Measurements from ENCODE around the gene ELMO1. TPM values are rescaled to one million over a fixed set of nuclear protein-coding genes. Genes with fewer than 3 reads are reported as not detected.

The ELMO1 gene
- total and polyA plus RNA-seq, 2 of the 13 experiments (the other 11 are each of a cell fraction or from before 2014, with no cell fraction given): 0.11 to 0.17 TPM

- WGBS (ENCODE audit: low lambda C conversion rate): 60% methylated on average over 6 of the region's 6 CpGs
- CTCF ChIA-PET (ENCODE audit: low intra/inter-chr PET ratio, low total read pairs): no interaction called here
- intact Hi-C loops (cut with micrococcal nuclease; ENCODE audit: unreplicated experiment): loop anchor here (5.0 to 10.0 kb wide), 3 partner anchors 33 to 70 kb away; no protein-coding TSS in a partner anchor
Observed at GRCh38 chr7:37104822-37105518, 343.7 kb downstream of the ELMO1 start.

More at GRCh38 chr7:37104822-37105518, 343.7 kb downstream of the ELMO1 start:
- no peak overlapping the region for H3K4me2 ChIP-seq (ENCODE audit: low read depth, low read length)
- no peak overlapping the region for H3K4me3 ChIP-seq (replicated peaks in 1 of 3; ENCODE audit: insufficient read depth in 1 of 3, low read depth in 2 of 3, low read length in 3 of 3)
- FAIRE-seq: no peak
- no peaks in the 10 kb centered on the region for H3K36me3 ChIP-seq (replicated peaks in 1 of 2; ENCODE audit: control insufficient read depth in 1 of 2, insufficient read depth in 2 of 2, low read length in 2 of 2)
- in situ Hi-C loops (cut with HindIII; ENCODE audit: extremely low pct_ligation_motif_present, low pct_unique_long_range_greater_than_20kb): no loop called here
- H3K79me2 ChIP-seq (ENCODE audit: insufficient read depth, low read length): no peaks in the 10 kb centered on the region
- no peak overlapping the region for H3K9ac ChIP-seq (ENCODE audit: insufficient read depth, low read depth, low read length)
- H3K4me1 ChIP-seq (ENCODE audit: insufficient read depth, low read length): peaks cover 59% of the 10 kb centered on the region
- BruUV-seq (replicated peaks): no TSS peak
- no peak overlapping the region for H3K27ac ChIP-seq (ENCODE audit: extremely low read length, insufficient read depth, low read length)
- no peaks in the 10 kb centered on the region for H3K9me3 ChIP-seq (ENCODE audit: low read length)
- TF ChIP-seq ZKSCAN8 (CRISPR knock-in tag; IDR thresholded peaks at IDR 0.05; ENCODE audit: borderline replicate concordance) (no peak), ZNF652 (CRISPR knock-in tag; IDR thresholded peaks at IDR 0.05; ENCODE audit: borderline replicate concordance, low read depth) (no peak), ATF5 (CRISPR knock-in tag; IDR thresholded peaks at IDR 0.05; ENCODE audit: low read depth) (no peak), TFDP1 (CRISPR knock-in tag; IDR thresholded peaks at IDR 0.05; ENCODE audit: borderline replicate concordance) (no peak), GTF3A (CRISPR knock-in tag; conservative IDR thresholded peaks at IDR 0.05) (no peak), MED8 (CRISPR knock-in tag; IDR thresholded peaks at IDR 0.05; ENCODE audit: insufficient replicate concordance) (no peak), ATF4 (CRISPR knock-in tag; IDR thresholded peaks at IDR 0.05) (no peak), KAT8 (CRISPR knock-in tag; IDR thresholded peaks at IDR 0.05) (no peak), SIN3B (IDR thresholded peaks at IDR 0.05; ENCODE audit: low read length) (no peak), BCL6 (CRISPR knock-in tag; IDR thresholded peaks at IDR 0.05) (no peak), KAT2B (IDR thresholded peaks at IDR 0.05; ENCODE audit: borderline replicate concordance, low read depth, low read length) (no peak), MIER2 (CRISPR knock-in tag; IDR thresholded peaks at IDR 0.05) (no peak), PCBP2 (optimal IDR thresholded peaks at IDR 0.05; ENCODE audit: low read depth, low read length, poor library complexity, severe bottlenecking) (no peak), ZNF687 (CRISPR knock-in tag; IDR thresholded peaks at IDR 0.05) (no peak), ZFY (CRISPR knock-in tag; IDR thresholded peaks at IDR 0.05) (no peak), HNRNPUL1 (IDR thresholded peaks at IDR 0.05; ENCODE audit: low read depth, low read length) (no peak), ZNF274 (CRISPR knock-in tag; IDR thresholded peaks at IDR 0.05) (no peak), THAP11 (CRISPR knock-in tag; IDR thresholded peaks at IDR 0.05) (no peak), PTBP1 (IDR thresholded peaks at IDR 0.05; ENCODE audit: low read depth, low read length, poor library complexity, severe bottlenecking) (no peak)
- DNase-seq (ENCODE audit: low spot score): no peak
- POLR2A ChIA-PET: no interaction called here
- H4K20me1 ChIP-seq (ENCODE audit: insufficient read depth, low read length): no peaks in the 10 kb centered on the region
- no peak overlapping the region for H2AFZ ChIP-seq (ENCODE audit: low read length)
- 0 out of 5 replicates have a peak, but pooled peaks cover 0 to 1% of the 10 kb centered on the region in 2 experiments for H3K27me3 ChIP-seq (ENCODE audit: control insufficient read depth in 1 of 2, insufficient read depth in 2 of 2, low read length in 2 of 2)
- no peak for ATAC-seq

Data from HepG2 (cell line).